Endodermal cell (in vitro differentiated cells): ENCODE measurements around the gene OR51I2. TPM values are rescaled to one million over a fixed set of nuclear protein-coding genes. Genes with fewer than 3 reads are reported as not detected.
A peak's percentile ranks its signal among the peaks of the same experiment; 100 is the strongest.

Experiments
- DNase-seq: peaks from one replicate; pipeline ENCODE4 v3.0.0-alpha.2; 2017
- H3K27ac ChIP-seq: 2 replicates; pipeline ENCODE4 v1.5.1; 2013; ENCODE audit warnings: mild to moderate bottlenecking, low read depth, low read length, moderate library complexity
- H3K27me3 ChIP-seq: 2 replicates; pipeline ENCODE4 v1.6.1; 2013; ENCODE audit warnings: mild to moderate bottlenecking, low read length, moderate library complexity; ENCODE audit not compliant: insufficient read depth, control insufficient read depth, poor library complexity, severe bottlenecking
- H3K36me3 ChIP-seq: 2 replicates; pipeline ENCODE4 v1.7.0; 2013; ENCODE audit warnings: mild to moderate bottlenecking, low read length, moderate library complexity; ENCODE audit not compliant: control insufficient read depth, insufficient read depth
- H3K4me1 ChIP-seq: one replicate; pipeline ENCODE4 v1.7.0; 2013; ENCODE audit warnings: low read length; ENCODE audit not compliant: control insufficient read depth, insufficient read depth
- H3K4me3 ChIP-seq: 2 replicates; pipeline ENCODE4 v1.5.1; 2013; ENCODE audit warnings: mild to moderate bottlenecking, low read length, moderate library complexity
- H3K9ac ChIP-seq: 2 replicates; pipeline ENCODE4 v1.6.1; 2013; ENCODE audit warnings: mild to moderate bottlenecking, low read length, moderate library complexity; ENCODE audit not compliant: poor library complexity, severe bottlenecking; ENCODE audit errors: extremely low read depth
- H3K9me3 ChIP-seq: 2 replicates; pipeline ENCODE4 v1.6.1; 2013; ENCODE audit warnings: mild to moderate bottlenecking, low read length, moderate library complexity; ENCODE audit not compliant: control insufficient read depth
- H3K27ac Mint-ChIP-seq: 2 replicates; pipeline ENCODE4 v1.8.0; 2020; ENCODE audit warnings: mixed read lengths
- H3K27me3 Mint-ChIP-seq: 2 replicates; pipeline ENCODE4 v1.8.0; 2021; ENCODE audit warnings: mild to moderate bottlenecking, mixed read lengths; ENCODE audit not compliant: insufficient read depth
- H3K36me3 Mint-ChIP-seq: 2 replicates; pipeline ENCODE4 v1.8.0; 2020; ENCODE audit warnings: low read depth, mixed read lengths
- H3K4me1 Mint-ChIP-seq: 2 replicates; pipeline ENCODE4 v1.8.0; 2020; ENCODE audit warnings: mixed read lengths
- H3K4me3 Mint-ChIP-seq: 2 replicates; pipeline ENCODE4 v1.8.0; 2020; ENCODE audit warnings: mild to moderate bottlenecking, moderate library complexity, mixed read lengths
- H3K9me3 Mint-ChIP-seq: 2 replicates; pipeline ENCODE4 v1.8.0; 2020; ENCODE audit warnings: mild to moderate bottlenecking, mixed read lengths
- CTCF ChIP-seq: fragments of 200-600 bp; sonication (generic); conservative IDR thresholded peaks from 2 replicates; pipeline ENCODE4 v1.5.0; 2021; ENCODE audit warnings: antibody characterized with exemption, mild to moderate bottlenecking
- WGBS, 2 experiments: methylation state at CpG; one replicate each; pipeline versions ENCODE4 v1.1.5 to v1.1.7; 2013; ENCODE audit warnings: missing lambda C conversion rate in 2 of 2, mixed read lengths in 1 of 2; ENCODE audit not compliant: insufficient coverage in 1 of 2, insufficient read length in 1 of 2; 5-methylcytosine and 5-hydroxymethylcytosine counted together
- total RNA-seq, 2 donors: library from RNA; stranded (reverse); fragmentation: NEBNext Ultra II Directional in 1 of 2; extraction: Animal tissue kit (Norgen Biotek cat#: 25700) in 1 of 2; gene quantifications; 2 replicates in 1 of 2; 3 replicates in 1 of 2; pipeline ENCODE4 v1.2.1, GENCODE V29; 2021

OR51I2 gene
- total RNA-seq, 2 donors from 2014 or later, result not detected

GRCh38 chr11:5467527-5467926, 18.4 kb downstream of the OR51I2 start:
- WGBS, 2 experiments, result 85% methylated on average over 2 of the region's 2 CpGs; no CpG with 5 or more reads in 1 of the 2 experiments
- no peaks in the 10 kb centered on the region for H3K4me1 ChIP-seq
- H3K27me3 Mint-ChIP-seq, result no peaks in the 10 kb centered on the region
- no peaks in the 10 kb centered on the region for H3K4me1 Mint-ChIP-seq
- no peak overlapping the region for H3K9ac ChIP-seq
- no peaks in the 10 kb centered on the region for H3K36me3 ChIP-seq
- no peaks in the 10 kb centered on the region for H3K36me3 Mint-ChIP-seq
- no peak overlapping the region for H3K4me3 Mint-ChIP-seq
- no peak overlapping the region for H3K27ac ChIP-seq
- no peaks in the 10 kb centered on the region for H3K27me3 ChIP-seq
- H3K27ac Mint-ChIP-seq, result no peak overlapping the region
- no peaks in the 10 kb centered on the region for H3K9me3 Mint-ChIP-seq
- TF ChIP-seq CTCF, result no peak
- H3K9me3 ChIP-seq, result no peaks in the 10 kb centered on the region
- no peak overlapping the region for H3K4me3 ChIP-seq
- DNase-seq, result no peak

GRCh38 chr11:5473921-5474320, 24.8 kb downstream of the OR51I2 start:
- H3K4me3 ChIP-seq, result no peak overlapping the region
- Mint-ChIP-seq H3K4me3 (no peak overlapping the region), H3K4me1 (no peaks in the 10 kb centered on the region), H3K27me3 (no peaks in the 10 kb centered on the region), H3K27ac (no peak overlapping the region), H3K9me3 (peaks cover 12% of the 10 kb centered on the region), H3K36me3 (no peaks in the 10 kb centered on the region)
- H3K9ac ChIP-seq, result no peak overlapping the region
- H3K4me1 ChIP-seq, result no peaks in the 10 kb centered on the region
- no peak for TF ChIP-seq CTCF
- peaks cover 5% of the 10 kb centered on the region for H3K9me3 ChIP-seq
- no peaks in the 10 kb centered on the region for H3K36me3 ChIP-seq
- no peak for DNase-seq
- no peak overlapping the region for H3K27ac ChIP-seq
- H3K27me3 ChIP-seq, result no peaks in the 10 kb centered on the region

GRCh38 chr11:5476186-5476819, 27.2 kb downstream of the OR51I2 start:
- no peaks in the 10 kb centered on the region for H3K4me1 ChIP-seq
- peaks cover 5% of the 10 kb centered on the region for H3K9me3 ChIP-seq
- Mint-ChIP-seq H3K4me3 (no peak overlapping the region), H3K9me3 (peaks cover 14% of the 10 kb centered on the region), H3K27ac (no peak overlapping the region), H3K27me3 (no peaks in the 10 kb centered on the region), H3K36me3 (no peaks in the 10 kb centered on the region), H3K4me1 (no peaks in the 10 kb centered on the region)
- no peaks in the 10 kb centered on the region for H3K36me3 ChIP-seq
- no peaks in the 10 kb centered on the region for H3K27me3 ChIP-seq
- WGBS, 2 experiments, result 86 to 95% methylated on average over 1 of the region's 2 CpGs
- H3K4me3 ChIP-seq, result no peak overlapping the region
- TF ChIP-seq CTCF, result peak; percentile 94
- H3K9ac ChIP-seq, result no peak overlapping the region
- DNase-seq, result peak; percentile 79
- H3K27ac ChIP-seq, result no peak overlapping the region
